Upper lobe of left lung (tissue), 4 donors: Measurements from ENCODE around the gene LYPD4.

Experiments used
- CTCF ChIP-seq, 6 experiments: fragments of 450-650 bp in 4 of 6; fragments of 200-600 bp in 2 of 6; sonication (generic) in 2 of 6; IDR thresholded peaks; one replicate each; pipeline ENCODE4 v1.5.1; 2016 to 2019; ENCODE audit warnings: antibody characterized with exemption in 6 of 6
- POLR2A ChIP-seq, 4 donors: fragments of 450-650 bp; IDR thresholded peaks; one replicate each; pipeline ENCODE4 v1.5.1; 2016 to 2017; ENCODE audit warnings: antibody characterized with exemption in 4 of 4, mild to moderate bottlenecking in 2 of 4

- TF ChIP-seq CTCF (IDR thresholded peaks at IDR 0.05) (no peak), POLR2A (IDR thresholded peaks at IDR 0.05) (no peak)
Measured at GRCh38 chr19:41888926-41889325, 44.4 kb upstream of the LYPD4 start.
